Kidney epithelial cell (primary cell): ENCODE results near the gene FRK. TPM values are rescaled to one million over a fixed set of nuclear protein-coding genes. Genes with fewer than 3 reads are reported as not detected.
"Not testable (repeated sequence)": the region's sequence is repeated elsewhere in the genome, so short reads cannot be mapped to it uniquely, and the experiment has no call there.

Source experiments
- DNase-seq: peaks from one replicate; pipeline ENCODE4 v3.0.0-alpha.2; 2010; ENCODE audit warnings: low read depth
- H3K27me3 ChIP-seq: 2 replicates; pipeline ENCODE4 v1.6.0; 2011; ENCODE audit warnings: low read length; ENCODE audit not compliant: control insufficient read depth, insufficient read depth
- H3K36me3 ChIP-seq: 2 replicates; pipeline ENCODE4 v1.5.1; 2011; ENCODE audit warnings: low read length; ENCODE audit not compliant: control insufficient read depth, insufficient read depth
- H3K4me3 ChIP-seq: 2 replicates; pipeline ENCODE4 v1.5.1; 2011; ENCODE audit warnings: low read depth, mild to moderate bottlenecking, control low read depth, low read length
- total RNA-seq: library from RNA; depleted of rRNA; stranded (reverse); fragments of >200 nt; gene quantifications from 2 replicates; pipeline ENCODE4 v1.2.3, GENCODE V29; 2015
- TF ChIP-seq, protein P1 (sequence below): IDR thresholded peaks from 2 replicates; pipeline ENCODE4 v1.5.1; 2011; ENCODE audit warnings: mild to moderate bottlenecking, moderate library complexity, low read length, control low read depth, inconsistent platforms; ENCODE audit not compliant: insufficient read depth, poor library complexity, severe bottlenecking

FRK gene
- total RNA-seq, 1 donor from 2014 or later, result 3.1 TPM

DNA sequence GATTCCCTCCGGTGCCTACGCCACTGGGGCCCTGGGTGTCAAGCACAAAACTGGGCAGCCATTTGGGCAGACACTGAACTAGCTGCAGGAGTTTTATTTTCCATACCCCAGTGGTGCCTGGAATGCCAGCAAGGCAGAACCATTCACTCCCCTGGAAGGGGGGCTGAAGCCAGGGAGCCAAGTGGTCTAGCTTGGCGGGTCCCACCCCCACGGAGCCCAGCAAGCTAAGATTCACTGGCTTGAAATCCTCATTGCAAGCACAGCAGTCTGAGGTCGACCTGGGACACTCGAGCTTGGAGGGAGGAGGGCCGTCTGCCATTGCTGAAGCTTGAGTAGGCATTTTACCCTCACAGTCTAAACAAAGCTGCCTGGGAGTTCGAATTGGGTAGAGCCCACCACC lies 125.3 kb downstream of the FRK start:
- no peak for DNase-seq
- Histone ChIP-seq H3K27me3 (no peaks in the 10 kb centered on the region), H3K36me3 (no peaks in the 10 kb centered on the region), H3K4me3 (no peak overlapping the region)
- TF ChIP-seq, protein P1, sequence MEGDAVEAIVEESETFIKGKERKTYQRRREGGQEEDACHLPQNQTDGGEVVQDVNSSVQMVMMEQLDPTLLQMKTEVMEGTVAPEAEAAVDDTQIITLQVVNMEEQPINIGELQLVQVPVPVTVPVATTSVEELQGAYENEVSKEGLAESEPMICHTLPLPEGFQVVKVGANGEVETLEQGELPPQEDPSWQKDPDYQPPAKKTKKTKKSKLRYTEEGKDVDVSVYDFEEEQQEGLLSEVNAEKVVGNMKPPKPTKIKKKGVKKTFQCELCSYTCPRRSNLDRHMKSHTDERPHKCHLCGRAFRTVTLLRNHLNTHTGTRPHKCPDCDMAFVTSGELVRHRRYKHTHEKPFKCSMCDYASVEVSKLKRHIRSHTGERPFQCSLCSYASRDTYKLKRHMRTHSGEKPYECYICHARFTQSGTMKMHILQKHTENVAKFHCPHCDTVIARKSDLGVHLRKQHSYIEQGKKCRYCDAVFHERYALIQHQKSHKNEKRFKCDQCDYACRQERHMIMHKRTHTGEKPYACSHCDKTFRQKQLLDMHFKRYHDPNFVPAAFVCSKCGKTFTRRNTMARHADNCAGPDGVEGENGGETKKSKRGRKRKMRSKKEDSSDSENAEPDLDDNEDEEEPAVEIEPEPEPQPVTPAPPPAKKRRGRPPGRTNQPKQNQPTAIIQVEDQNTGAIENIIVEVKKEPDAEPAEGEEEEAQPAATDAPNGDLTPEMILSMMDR, result no peak

DNA sequence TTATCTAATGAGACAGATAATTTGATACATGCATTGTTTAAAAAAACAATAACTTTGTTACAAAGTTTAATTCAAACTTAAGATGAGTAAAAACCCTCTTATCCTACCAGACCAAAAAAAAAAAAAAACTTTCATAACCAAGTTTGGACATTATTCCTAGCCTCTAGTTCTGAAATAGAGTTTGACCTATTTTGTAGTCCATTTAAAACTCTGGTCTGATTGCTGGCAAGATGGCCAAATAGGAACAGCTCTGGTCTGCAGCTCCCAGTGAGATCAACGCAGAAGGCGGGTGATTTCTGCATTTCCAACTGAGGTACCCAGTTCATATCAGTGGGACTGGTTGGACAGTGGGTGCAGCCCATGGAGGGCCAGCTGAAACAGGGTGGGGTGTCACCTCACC lies 125.9 kb downstream of the FRK start:
- no peaks in the 10 kb centered on the region for H3K36me3 ChIP-seq
- H3K4me3 ChIP-seq, result no peak overlapping the region
- DNase-seq, result no peak
- H3K27me3 ChIP-seq, result no peaks in the 10 kb centered on the region
- TF ChIP-seq, protein P1, result no peak

DNA sequence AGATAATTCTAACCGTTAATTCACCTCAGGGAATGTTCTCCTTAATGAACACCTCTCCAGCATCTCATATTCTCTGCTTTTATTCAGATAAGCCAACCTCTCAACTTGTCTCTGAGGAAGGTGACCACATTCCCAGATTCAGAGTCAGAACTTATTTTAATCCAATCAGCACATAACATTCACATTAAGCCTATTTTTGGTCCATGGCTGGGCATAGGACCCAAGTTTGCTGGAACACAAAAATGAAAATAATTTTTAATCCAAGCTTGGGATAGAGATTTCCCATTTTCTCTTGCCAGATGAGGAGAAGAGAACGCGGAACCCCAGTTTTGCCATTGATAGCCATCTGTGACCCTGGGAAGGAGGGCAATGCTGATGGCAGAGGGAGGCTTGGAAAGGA lies 126.5 kb downstream of the FRK start:
- H3K4me3 ChIP-seq, result no peak overlapping the region
- TF ChIP-seq, protein P1, result no peak
- no peaks in the 10 kb centered on the region for H3K36me3 ChIP-seq
- no peak for DNase-seq
- no peaks in the 10 kb centered on the region for H3K27me3 ChIP-seq

DNA sequence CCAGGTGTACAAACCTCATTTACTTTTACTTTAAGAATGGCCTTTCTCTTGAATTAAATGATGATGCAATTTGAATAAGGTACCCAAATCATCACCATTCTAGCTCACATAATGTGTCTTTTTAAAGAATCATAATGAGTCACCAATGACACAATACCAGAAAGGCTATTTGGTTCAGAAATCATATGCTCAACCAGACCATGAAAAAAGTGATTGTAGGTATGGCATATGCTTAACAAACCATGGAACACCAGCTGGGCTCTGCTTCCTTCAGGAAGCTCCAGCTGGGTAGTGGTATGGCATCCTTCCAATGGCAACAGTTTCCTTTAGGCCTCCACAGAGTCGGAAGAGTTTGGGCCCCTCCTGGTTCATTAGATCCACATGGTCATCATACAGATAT lies 128.2 kb downstream of the FRK start:
- H3K4me3 ChIP-seq, result no peak overlapping the region
- TF ChIP-seq, protein P1, result no peak
- H3K36me3 ChIP-seq, result no peaks in the 10 kb centered on the region
- DNase-seq, result peak; percentile 82
- H3K27me3 ChIP-seq, result no peaks in the 10 kb centered on the region

DNA sequence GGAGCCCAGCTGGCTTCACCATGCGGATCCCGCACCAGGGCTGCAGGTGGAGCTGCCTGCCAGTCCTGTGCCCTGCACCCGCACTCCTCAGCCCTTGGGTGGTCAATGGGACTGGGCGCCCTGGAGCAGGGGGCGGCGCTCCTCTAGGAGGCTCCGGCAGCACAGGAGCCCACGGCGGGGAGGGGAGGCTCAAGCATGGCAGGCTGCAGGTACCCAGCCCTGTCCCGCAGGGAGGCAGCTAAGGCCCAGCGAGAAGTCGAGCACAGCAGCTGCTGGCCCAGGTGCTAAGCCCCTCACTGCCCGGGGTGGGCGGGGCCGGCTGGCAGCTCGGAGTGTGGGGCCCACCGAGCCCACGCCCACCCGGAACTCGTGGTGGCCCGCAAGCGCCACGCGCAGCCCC lies 132.7 kb downstream of the FRK start:
- H3K4me3 ChIP-seq, H3K27me3 ChIP-seq, DNase-seq, H3K36me3 ChIP-seq: not testable (repeated sequence)

DNA sequence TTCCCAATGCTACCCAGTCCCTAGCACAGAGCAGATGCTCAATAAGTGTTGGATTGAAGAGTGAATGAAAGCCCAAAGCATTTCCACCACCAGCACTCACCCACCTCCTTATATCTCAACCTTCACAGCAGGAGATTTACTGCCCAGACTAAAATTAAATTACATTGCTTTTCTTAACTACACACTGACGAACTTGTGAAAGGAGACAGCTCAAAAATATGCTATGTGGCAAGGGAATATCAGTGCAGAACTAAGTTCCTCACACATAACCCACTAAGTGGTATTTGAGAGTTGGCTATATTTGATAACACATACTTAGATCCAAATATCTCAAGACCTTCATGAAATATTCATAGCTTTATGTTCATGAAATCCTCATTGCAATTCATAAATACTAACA lies 137.7 kb downstream of the FRK start:
- TF ChIP-seq, protein P1, result no peak
- no peaks in the 10 kb centered on the region for H3K36me3 ChIP-seq
- H3K27me3 ChIP-seq, result no peaks in the 10 kb centered on the region
- no peak for DNase-seq
- H3K4me3 ChIP-seq, result no peak overlapping the region
